Natural killer cell treated with Interleukin-12 subunit alpha and Interleukin-12 subunit beta and Interleukin-15 and Interleukin-18, amount 100 ng/mL, for 72 hours (primary cell): ENCODE data around the gene TNFRSF25. TPM values are rescaled to one million over a fixed set of nuclear protein-coding genes. Genes with fewer than 3 reads are reported as not detected.
"Not testable (repeated sequence)": the region's sequence is repeated elsewhere in the genome, so short reads cannot be mapped to it uniquely, and the experiment has no call there.

Source experiments
- ATAC-seq, 2 donors: fragments of 150-1000 bp; cut with Tn5 transposase in 1 of 2; sonication (Bioruptor Pico), chemical (Tn5 transposase) in 1 of 2; 2 replicates each; pipeline ENCODE4 v1.10.0; 2021
- DNase-seq: peaks from one replicate; pipeline ENCODE4 v3.0.0; 2022; ENCODE audit warnings: low spot score
- H3K27ac Mint-ChIP-seq, 2 donors: 1 replicate in 1 of 2; 2 replicates in 1 of 2; pipeline ENCODE4 v1.8.0; 2022; ENCODE audit warnings: mixed read lengths in 2 of 2, mild to moderate bottlenecking in 1 of 2, moderate library complexity in 1 of 2
- H3K27me3 Mint-ChIP-seq, 2 donors: 1 replicate in 1 of 2; 2 replicates in 1 of 2; pipeline ENCODE4 v1.8.0; 2022; ENCODE audit warnings: mixed read lengths in 2 of 2
- H3K36me3 Mint-ChIP-seq: one replicate; pipeline ENCODE4 v1.8.0; 2022; ENCODE audit warnings: mixed read lengths
- H3K4me1 Mint-ChIP-seq, 2 donors: 1 replicate in 1 of 2; 2 replicates in 1 of 2; pipeline ENCODE4 v1.8.0; 2022; ENCODE audit warnings: low read depth in 2 of 2, mixed read lengths in 2 of 2, mild to moderate bottlenecking in 1 of 2
- H3K4me3 Mint-ChIP-seq: one replicate; pipeline ENCODE4 v1.8.0; 2022; ENCODE audit warnings: mixed read lengths
- H3K9me3 Mint-ChIP-seq: 2 replicates; pipeline ENCODE4 v1.8.0; 2022; ENCODE audit warnings: mixed read lengths
- total RNA-seq, 2 donors: library from RNA; stranded (reverse); gene quantifications; one replicate each; pipeline ENCODE4 v1.2.3, GENCODE V29; 2022

The TNFRSF25 gene
- total RNA-seq, 2 donors from 2014 or later = 83.6 to 106 TPM

DNA sequence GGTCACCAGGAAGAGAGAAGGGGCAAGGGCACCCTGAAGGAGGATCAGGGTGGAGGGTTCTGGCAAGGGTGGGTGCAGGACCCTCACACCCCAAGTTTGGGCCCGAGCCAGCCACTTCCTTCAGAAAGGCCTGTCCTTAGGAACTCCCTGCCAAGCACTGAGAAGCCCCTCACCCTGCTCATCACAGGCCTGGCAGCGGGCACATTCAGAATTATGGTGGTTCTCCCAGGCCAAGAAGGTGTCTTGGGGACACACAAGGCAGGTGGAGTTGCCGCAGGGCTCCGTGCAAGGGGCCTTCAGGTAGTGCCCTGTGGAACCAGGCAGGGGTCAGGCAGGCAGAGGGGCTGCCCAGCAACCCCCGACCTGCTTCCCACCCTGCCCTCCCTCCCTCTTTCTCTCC, 1.1 kb downstream of the TNFRSF25 start:
- Mint-ChIP-seq H3K4me3 (peak overlapping the region; percentile 88), H3K9me3 (no peaks in the 10 kb centered on the region), H3K4me1 (peaks cover 23 to 32% of the 10 kb centered on the region in 2 donors), H3K36me3 (peaks cover 5% of the 10 kb centered on the region), H3K27me3 (peaks cover 0 to 6% of the 10 kb centered on the region in 2 donors), H3K27ac (peak overlapping the region; percentile 70 to 88)
- ATAC-seq = no peak
- no peak for DNase-seq

DNA sequence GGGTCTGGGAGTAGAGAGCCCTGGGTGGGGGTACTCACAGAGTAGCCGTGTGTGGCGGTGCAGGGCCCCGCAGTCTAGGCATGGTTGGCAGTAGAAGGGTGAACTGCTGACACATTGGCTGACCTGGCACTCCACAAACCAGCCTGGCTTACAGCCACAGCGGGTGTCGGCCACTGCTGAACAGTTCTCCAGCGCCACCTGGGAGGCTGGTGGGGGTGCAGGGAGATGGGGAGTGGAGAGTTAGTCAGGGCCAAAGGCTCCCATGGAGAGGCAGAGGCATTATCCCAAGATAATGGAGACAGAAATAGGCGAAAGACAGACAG, 1.5 kb downstream of the TNFRSF25 start:
- peaks cover 5% of the 10 kb centered on the region for H3K36me3 Mint-ChIP-seq
- ATAC-seq (no peak), DNase-seq (no peak)
- H3K4me3 Mint-ChIP-seq = peak overlapping the region; percentile 88
- peaks cover 26 to 35% of the 10 kb centered on the region in 2 donors for H3K4me1 Mint-ChIP-seq
- H3K27ac Mint-ChIP-seq = peak overlapping the region; percentile 70 to 88
- peaks cover 0 to 6% of the 10 kb centered on the region in 2 donors for H3K27me3 Mint-ChIP-seq
- H3K9me3 Mint-ChIP-seq = no peaks in the 10 kb centered on the region

DNA sequence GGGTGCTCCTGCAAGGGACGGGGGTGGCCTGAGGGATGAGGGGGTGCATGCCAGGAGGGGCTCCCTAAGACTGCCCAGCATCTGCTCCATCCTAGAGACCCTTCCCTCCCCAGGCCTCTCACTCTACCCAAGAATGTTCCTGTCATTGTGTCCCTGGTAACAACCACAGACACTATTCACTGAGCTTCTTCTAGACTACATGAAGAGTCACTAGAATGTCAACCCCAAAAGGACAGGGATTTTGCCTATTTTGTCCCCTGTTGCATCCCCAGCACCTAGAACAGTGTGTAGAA, 2.9 kb downstream of the TNFRSF25 start:
- Mint-ChIP-seq H3K36me3 (peaks cover 5% of the 10 kb centered on the region), H3K4me3 (peak overlapping the region; percentile 62), H3K27ac (peak overlapping the region; percentile 94 to 98), H3K4me1 (peaks cover 29 to 38% of the 10 kb centered on the region in 2 donors), H3K27me3 (peaks cover 0 to 6% of the 10 kb centered on the region in 2 donors), H3K9me3 (no peaks in the 10 kb centered on the region)
- no peak for DNase-seq
- no peak for ATAC-seq

DNA sequence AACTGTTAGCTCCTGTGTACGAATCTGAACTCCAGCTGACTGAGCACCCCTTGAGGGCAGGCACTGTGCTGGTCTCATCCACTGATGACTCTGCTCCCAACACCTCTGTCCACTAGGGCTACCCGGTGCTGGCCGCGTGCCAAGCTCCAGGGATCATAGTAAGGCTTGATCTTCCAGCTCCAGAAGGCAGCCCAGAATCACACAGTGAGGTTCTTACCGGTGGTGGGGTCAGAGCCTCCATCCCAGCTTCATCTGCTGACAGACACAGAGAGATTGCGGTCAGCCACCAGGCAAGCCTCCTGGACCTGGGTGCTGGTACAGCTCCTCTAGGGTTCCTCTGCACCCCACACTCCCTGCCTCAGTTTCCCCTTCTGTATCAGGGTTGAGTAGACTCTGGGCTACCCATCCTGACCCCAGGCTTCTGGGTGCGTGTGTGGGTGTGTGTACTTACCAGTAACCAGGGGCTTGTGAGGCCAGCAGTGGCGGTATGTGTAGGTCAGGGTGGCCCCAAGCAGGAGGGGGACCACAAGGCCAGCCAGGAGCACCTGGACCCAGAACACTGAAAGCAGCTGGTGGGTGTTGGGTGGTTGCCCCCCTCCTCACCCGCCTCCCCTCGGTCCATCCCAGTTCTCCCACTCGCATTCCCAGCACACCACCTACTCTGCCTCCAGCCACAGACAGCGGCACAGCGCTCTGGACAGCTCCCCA, 3.4 kb downstream of the TNFRSF25 start:
- peak overlapping the region; percentile 62 for H3K4me3 Mint-ChIP-seq
- peaks cover 29 to 37% of the 10 kb centered on the region in 2 donors for H3K4me1 Mint-ChIP-seq

DNA sequence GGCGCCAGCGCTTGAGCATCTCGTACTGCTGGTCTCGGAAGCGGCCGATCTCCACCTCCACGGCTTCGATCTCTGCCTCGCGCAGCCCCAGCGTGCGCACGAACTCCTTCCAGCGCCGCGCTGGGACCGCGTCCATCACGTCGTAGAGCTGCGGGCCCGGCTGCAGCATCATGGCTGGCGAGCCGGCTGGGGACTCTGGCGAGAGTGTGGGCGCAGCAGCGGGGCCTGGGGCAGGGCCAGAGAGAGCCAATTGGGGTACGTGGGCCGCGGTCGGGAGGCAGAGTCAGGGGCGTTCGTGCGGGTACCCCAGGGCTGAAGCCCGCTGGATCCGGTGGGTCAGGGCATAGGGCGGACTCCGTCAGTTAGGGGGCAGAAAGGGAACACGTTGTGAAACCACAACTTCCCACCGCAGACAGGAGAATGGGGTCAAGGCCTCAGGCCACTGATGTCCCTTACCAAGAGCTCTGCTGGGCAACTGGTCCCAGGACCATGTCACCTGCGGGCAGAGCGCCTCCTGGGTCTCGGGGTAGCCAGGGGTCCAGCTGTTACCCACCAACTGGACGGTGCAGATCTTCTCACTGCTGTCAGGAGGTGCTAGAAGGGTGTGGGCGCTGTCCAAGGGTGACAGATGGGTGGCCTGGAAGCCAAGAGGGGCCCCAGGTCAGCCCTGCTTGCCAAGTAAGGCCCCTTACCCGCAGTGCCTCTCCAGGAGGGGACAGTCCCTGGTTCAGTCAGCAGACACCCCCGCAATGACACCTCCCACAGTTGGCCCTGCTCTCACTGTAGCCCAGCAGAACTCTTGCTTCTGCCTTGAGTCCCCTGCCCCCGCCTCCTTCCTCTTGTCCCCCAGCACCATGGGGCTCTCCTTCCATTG, 4.2 kb downstream of the TNFRSF25 start:
- peaks cover 0 to 11% of the 10 kb centered on the region in 2 donors for H3K27me3 Mint-ChIP-seq
- H3K27ac Mint-ChIP-seq = peak overlapping the region; percentile 94 to 98
- H3K4me1 Mint-ChIP-seq = peaks cover 29 to 35% of the 10 kb centered on the region in 2 donors
- H3K4me3 Mint-ChIP-seq = peak overlapping the region; percentile 75
- DNase-seq = no peak
- H3K9me3 Mint-ChIP-seq = no peaks in the 10 kb centered on the region
- H3K36me3 Mint-ChIP-seq = peaks cover 5% of the 10 kb centered on the region
- ATAC-seq = peak; percentile 24 to 29

More for the DNA sequence above, 3.4 kb downstream of the TNFRSF25 start:
- no peaks in the 10 kb centered on the region for H3K9me3 Mint-ChIP-seq
- DNase-seq = no peak
- ATAC-seq = no peak
- H3K27ac Mint-ChIP-seq = peak overlapping the region; percentile 94 to 98
- H3K36me3 Mint-ChIP-seq = peaks cover 5% of the 10 kb centered on the region
- H3K27me3 Mint-ChIP-seq = peaks cover 0 to 7% of the 10 kb centered on the region in 2 donors

DNA sequence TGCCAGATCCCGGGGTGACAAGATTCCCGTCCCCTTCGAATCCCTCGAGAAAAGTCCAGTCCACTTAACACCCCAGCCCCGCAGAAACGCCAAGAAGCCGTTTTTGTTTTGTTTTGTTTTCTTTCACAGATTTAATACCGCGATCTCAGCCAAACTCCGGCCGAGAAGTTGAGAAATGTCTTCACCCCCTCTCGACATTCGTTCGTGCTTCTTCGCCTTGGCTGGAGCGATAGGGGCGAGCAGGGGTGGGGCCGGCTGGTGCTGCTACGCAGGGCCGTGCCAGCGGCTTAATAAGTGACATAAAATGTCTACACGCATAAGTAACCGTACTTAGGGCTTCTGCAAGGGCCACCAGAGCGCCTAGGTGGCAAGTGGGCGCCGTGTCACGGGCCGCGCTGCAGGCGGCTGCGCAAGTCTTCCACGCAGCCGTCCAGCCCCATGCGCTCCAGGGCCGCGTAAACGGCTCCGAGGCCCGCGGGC, 4.9 kb downstream of the TNFRSF25 start:
- H3K27me3 Mint-ChIP-seq = peaks cover 3 to 11% of the 10 kb centered on the region in 2 donors
- no peak for DNase-seq
- no peak for ATAC-seq
- peak overlapping the region; percentile 94 to 98 for H3K27ac Mint-ChIP-seq
- no peaks in the 10 kb centered on the region for H3K9me3 Mint-ChIP-seq
- peak overlapping the region; percentile 75 for H3K4me3 Mint-ChIP-seq
- peaks cover 5% of the 10 kb centered on the region for H3K36me3 Mint-ChIP-seq
- H3K4me1 Mint-ChIP-seq = peaks cover 29 to 35% of the 10 kb centered on the region in 2 donors

DNA sequence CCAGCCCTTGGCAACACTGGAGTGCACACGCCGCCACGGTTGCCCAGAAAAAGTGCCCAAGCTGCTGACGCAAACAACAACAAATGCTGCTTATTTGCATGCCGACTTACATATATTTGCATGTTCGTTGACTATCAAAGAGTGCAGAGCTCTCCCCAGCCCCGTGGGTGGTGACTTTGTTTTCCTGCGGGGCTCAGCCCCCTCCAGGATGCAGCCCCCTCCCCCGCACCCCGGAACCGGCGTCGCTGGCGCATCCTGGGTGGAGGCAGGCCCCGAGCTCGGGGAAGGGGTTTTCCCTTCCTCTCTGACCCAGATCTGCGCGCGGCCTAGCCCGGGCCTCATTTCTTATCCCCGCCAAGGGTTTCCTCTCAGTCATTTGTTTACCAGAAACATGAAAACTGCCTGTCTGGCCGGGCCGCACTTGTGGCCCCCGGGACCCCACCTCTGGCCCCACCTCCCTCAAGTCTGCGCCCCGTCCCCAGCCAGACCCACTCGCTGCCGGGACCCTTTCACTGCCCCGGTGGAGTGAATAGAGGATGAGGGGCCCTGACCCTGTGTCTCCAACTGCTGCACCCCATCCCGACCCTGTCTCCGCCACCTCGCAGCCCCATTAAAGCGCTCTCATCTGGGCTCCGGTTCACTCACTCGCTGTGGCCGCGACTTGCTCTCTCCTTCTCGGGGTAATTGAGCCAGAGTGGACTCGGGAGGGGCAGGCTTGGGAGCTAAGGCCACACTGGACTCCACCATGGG, 5.5 kb downstream of the TNFRSF25 start:
- Mint-ChIP-seq H3K4me1 (peaks cover 29 to 37% of the 10 kb centered on the region in 2 donors), H3K27ac (peak overlapping the region; percentile 94 to 98), H3K27me3 (peaks cover 3 to 11% of the 10 kb centered on the region in 2 donors), H3K36me3 (peaks cover 5% of the 10 kb centered on the region), H3K4me3 (peak overlapping the region; percentile 75), H3K9me3 (no peaks in the 10 kb centered on the region)
- ATAC-seq (peak; percentile 92 to 93), DNase-seq (peak; percentile 89)

DNA sequence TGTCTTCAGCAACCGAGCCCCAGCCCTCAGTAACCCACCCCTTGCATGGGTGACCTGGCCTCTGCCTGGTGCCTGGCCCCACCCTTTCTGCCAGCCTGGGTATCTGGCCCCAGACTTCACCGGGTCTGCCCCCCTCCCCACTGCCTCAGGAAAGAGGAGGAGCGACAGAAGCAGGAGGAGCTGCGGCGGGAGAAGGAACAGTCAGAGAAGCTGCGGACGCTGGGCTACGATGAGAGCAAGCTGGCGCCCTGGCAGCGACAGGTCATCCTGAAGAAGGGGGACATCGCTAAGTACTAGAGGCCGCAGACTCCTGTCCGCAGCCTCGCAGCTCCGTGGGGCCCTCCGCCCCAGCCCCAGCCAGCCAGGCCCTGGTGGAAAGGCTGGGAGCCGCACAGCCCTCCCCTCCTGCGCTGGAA, 6.1 kb downstream of the TNFRSF25 start:
- DNase-seq (no peak), ATAC-seq (peak; percentile 48 to 58)
- Mint-ChIP-seq H3K4me1 (peaks cover 29 to 37% of the 10 kb centered on the region in 2 donors), H3K27ac (peak overlapping the region; percentile 94 to 98), H3K9me3 (no peaks in the 10 kb centered on the region), H3K36me3 (peaks cover 5% of the 10 kb centered on the region), H3K4me3 (peak overlapping the region; percentile 75), H3K27me3 (peaks cover 3 to 11% of the 10 kb centered on the region in 2 donors)

DNA sequence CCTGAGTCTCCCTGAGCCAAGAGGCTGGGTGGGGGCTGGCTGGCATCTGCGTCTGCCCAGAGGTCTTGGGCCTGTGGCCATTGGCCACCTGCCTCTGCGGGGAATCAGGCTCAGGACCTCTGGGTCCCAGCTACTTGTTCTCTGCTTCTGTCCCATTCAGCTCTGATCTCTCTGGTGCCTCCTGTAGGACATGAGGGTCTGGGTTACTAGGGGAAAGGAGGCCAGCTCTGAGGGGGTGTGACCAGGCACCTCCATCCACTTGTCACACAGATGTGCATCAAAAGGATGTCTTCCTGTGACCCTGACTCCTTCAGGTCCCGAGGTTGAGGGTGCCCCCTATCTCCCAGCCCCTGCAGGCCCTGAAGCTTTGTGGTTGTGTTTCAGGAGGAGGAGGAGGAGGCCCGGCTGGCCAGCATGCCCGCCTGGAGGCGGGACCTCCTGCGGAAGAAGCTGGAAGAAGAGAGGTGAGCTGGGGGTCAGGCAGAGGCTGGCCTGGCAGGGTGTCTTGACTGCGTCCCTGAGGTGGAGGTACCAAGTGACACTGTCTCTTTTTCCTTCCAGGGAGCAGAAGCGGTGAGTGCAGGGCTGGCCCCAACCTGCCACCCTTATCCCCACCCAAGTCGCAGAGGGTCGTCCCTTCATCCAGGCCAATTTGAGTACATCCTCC, 9.0 kb downstream of the TNFRSF25 start:
- ATAC-seq (no peak), DNase-seq (no peak)
- H3K9me3 Mint-ChIP-seq = no peaks in the 10 kb centered on the region
- H3K4me1 Mint-ChIP-seq = peaks cover 16 to 26% of the 10 kb centered on the region in 2 donors
- H3K36me3 Mint-ChIP-seq = no peaks in the 10 kb centered on the region
- peaks cover 12 to 16% of the 10 kb centered on the region in 2 donors for H3K27me3 Mint-ChIP-seq
- H3K27ac Mint-ChIP-seq = peak overlapping the region in 1 of 2 donors; percentile 33
- H3K4me3 Mint-ChIP-seq = no peak overlapping the region

DNA sequence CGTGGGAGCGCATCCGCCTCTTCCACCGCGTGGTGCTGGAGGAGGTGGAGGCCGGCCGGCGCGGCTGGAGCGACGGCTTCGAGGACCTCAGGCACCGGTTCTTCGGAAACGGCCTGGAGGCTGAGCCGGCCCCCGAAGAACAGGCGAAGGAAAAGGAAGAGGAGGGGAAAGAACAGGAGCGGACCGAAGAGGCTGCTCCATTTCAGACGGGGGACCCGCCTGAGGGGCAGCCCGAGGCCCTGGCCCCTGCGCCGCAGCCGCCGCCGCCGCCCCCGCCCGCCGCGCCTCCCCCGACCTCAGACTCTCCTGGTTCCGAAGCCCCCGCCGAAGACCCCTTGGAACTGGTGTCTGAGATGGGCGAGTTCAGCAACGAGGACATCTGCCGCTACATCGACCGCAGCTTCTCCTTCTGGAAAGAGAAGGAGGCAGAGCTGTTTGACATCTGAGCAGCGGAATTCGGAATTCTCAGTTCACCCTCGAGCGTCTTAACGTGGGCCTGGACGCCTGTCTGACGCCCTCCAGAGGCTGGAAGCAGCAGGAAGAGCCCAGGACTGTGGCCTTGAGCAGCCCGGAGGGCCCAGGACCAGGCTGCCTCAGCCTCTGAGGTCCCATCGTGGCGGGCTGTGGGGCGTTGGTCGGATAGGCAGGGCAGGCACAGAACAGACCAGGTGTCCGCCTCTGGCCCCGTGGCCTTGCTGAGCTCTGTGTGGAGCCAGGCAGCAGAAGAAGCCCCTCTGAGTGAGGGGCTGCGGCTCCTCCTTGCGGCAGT, 10.0 kb downstream of the TNFRSF25 start:
- peaks cover 14 to 24% of the 10 kb centered on the region in 2 donors for H3K4me1 Mint-ChIP-seq
- not testable (repeated sequence) for ATAC-seq, H3K36me3 Mint-ChIP-seq, H3K4me3 Mint-ChIP-seq, H3K27ac Mint-ChIP-seq, H3K9me3 Mint-ChIP-seq, DNase-seq
- H3K27me3 Mint-ChIP-seq = peaks cover 12 to 17% of the 10 kb centered on the region in 2 donors

DNA sequence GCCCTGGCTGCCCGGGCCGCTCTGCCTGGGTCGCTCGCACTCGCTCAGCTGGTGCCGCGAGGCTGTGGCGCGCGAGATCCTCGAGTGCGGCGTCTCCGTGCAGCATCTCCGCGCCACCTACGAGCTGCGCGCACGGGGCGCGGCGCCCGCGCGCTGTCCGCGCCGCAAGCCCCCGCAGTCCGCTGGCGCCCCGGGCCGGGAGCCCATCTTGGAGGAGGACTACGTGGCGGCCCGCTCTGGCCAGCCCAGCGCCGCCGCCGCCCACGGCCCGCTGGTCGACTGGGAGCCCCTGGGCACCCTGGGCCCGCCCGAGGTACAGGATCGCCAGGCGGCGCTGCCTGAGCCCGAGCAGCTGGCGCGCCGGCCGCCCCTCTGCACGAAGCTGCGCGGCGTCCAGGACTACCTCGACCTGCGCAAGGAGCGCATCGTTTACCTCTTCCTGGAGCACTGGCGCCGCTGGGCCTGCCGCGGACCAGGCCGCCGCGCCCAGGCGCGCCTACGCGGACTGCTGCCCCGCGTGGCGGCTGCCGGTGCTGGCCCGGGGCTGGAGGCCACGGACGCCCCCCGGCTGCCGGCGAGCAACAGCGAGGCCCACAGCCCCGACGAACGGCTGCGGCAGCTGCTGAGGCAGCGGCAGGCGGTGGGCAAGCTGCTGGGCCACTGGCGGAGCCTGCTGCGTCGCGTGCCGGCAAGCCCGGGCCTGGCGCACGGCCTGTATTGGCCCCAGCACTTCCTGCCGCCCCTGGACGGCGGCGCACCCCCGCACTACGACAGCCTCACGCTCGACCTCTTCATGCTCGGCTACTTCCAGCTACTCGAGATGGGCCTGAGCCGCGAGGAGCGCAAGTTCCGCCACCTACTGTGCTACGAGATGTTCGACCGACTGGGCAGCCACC, 10.9 kb downstream of the TNFRSF25 start:
- ATAC-seq = peak; percentile 39 to 56

More for the DNA sequence above, 10.9 kb downstream of the TNFRSF25 start:
- H3K36me3 Mint-ChIP-seq = no peaks in the 10 kb centered on the region
- H3K9me3 Mint-ChIP-seq = no peaks in the 10 kb centered on the region
- H3K27me3 Mint-ChIP-seq = peaks cover 17 to 23% of the 10 kb centered on the region in 2 donors
- no peak for DNase-seq
- no peak overlapping the region for H3K27ac Mint-ChIP-seq
- peaks cover 6 to 15% of the 10 kb centered on the region in 2 donors for H3K4me1 Mint-ChIP-seq
- no peak overlapping the region for H3K4me3 Mint-ChIP-seq
